Panc1 (cell line): Measurements from ENCODE around the gene CANT1. TPM values are rescaled to one million over a fixed set of nuclear protein-coding genes. Genes with fewer than 3 reads are reported as not detected.

Source experiments
- ATAC-seq: fragments of 200-7000 bp; cut with Tn5 transposase; 2 replicates; pipeline ENCODE4 v1.9.1; 2020; ENCODE audit warnings: mild to moderate bottlenecking, moderate library complexity
- BruUV-seq: library from RNA; stranded (reverse); fragments of 400-500 nt; replicated peaks from 2 replicates; lab custom pipeline; 2021; lab: Mats Ljungman, UMichigan
- CTCF ChIA-PET: fragments of 300-600 bp; sonication (Branson Sonifier 250); formaldehyde crosslinking; loops from one replicate; lab custom pipeline; 2022; ENCODE audit warnings: antibody characterized with exemption; lab: Charles Lee
- POLR2A ChIA-PET: fragments of 300-600 bp; sonication (Branson Sonifier 250); formaldehyde crosslinking; loops from one replicate; lab custom pipeline; 2022; ENCODE audit warnings: antibody characterized with exemption; lab: Charles Lee
- DNase-seq: peaks from one replicate; pipeline ENCODE4 v3.0.0-alpha.2; 2010; ENCODE audit warnings: low read depth, low spot score
- H3K27ac ChIP-seq: 2 replicates; pipeline ENCODE4 v1.5.1; 2011; ENCODE audit warnings: mild to moderate bottlenecking, low read length, inconsistent platforms
- H3K27me3 ChIP-seq: fragments of 200-500 bp; sonication (Bioruptor generic); 2 replicates; pipeline ENCODE4 v1.6.0; 2014; ENCODE audit warnings: low read length, inconsistent platforms; ENCODE audit not compliant: control insufficient read depth, insufficient read depth
- H3K36me3 ChIP-seq: fragments of 200-500 bp; sonication (Bioruptor generic); 2 replicates; pipeline ENCODE4 v1.5.1; 2014; ENCODE audit warnings: inconsistent platforms, mild to moderate bottlenecking, low read length, moderate library complexity; ENCODE audit not compliant: control insufficient read depth, insufficient read depth
- H3K4me1 ChIP-seq: 2 replicates; pipeline ENCODE4 v1.5.1; 2011; ENCODE audit warnings: inconsistent platforms, mild to moderate bottlenecking, low read length, moderate library complexity; ENCODE audit not compliant: control insufficient read depth, insufficient read depth
- H3K4me3 ChIP-seq, 2 experiments: 2 replicates each; pipeline ENCODE4 v1.5.1; 2011 to 2012; ENCODE audit warnings: low read depth in 2 of 2, low read length in 2 of 2, mild to moderate bottlenecking in 2 of 2, inconsistent platforms in 1 of 2, moderate library complexity in 1 of 2
- H3K9me3 ChIP-seq: fragments of 200-500 bp; sonication (Bioruptor generic); 2 replicates; pipeline ENCODE4 v1.5.1; 2014; ENCODE audit warnings: low read depth, mild to moderate bottlenecking, inconsistent platforms, low read length, moderate library complexity; ENCODE audit not compliant: control insufficient read depth, insufficient read depth
- CTCF ChIP-seq: fragments of 450-650 bp; IDR thresholded peaks from 2 replicates; pipeline ENCODE4 v1.5.1; 2017; ENCODE audit warnings: mild to moderate bottlenecking
- POLR2AphosphoS5 ChIP-seq: IDR thresholded peaks from 2 replicates; pipeline ENCODE4 v1.6.1; 2012; ENCODE audit warnings: mild to moderate bottlenecking, low read depth, low read length, moderate library complexity
- SIN3A ChIP-seq: IDR thresholded peaks from 2 replicates; pipeline ENCODE4 v1.6.1; 2012; ENCODE audit warnings: low read depth, mild to moderate bottlenecking, low read length, moderate library complexity, borderline replicate concordance; ENCODE audit not compliant: insufficient read depth
- TCF7L2 ChIP-seq: IDR thresholded peaks from 2 replicates; pipeline ENCODE4 v1.6.1; 2011; ENCODE audit warnings: mild to moderate bottlenecking, low read depth, low read length, inconsistent platforms
- in situ Hi-C: cut with HindIII; loops from 2 replicates; pipeline ENCODE4 v1.10.0; 2016; ENCODE audit warnings: low sequenced_read_pairs, low pct_unique_long_range_greater_than_20kb
- intact Hi-C: fragments of 100-400 bp; cut with micrococcal nuclease; formaldehyde crosslinking; loops from one replicate; pipeline ENCODE4 v1.10.0; 2022; ENCODE audit not compliant: unreplicated experiment
- total RNA-seq: library from RNA; stranded (reverse); gene quantifications from one replicate; pipeline ENCODE4 v1.2.1, GENCODE V29; 2021; ENCODE audit not compliant: unreplicated experiment
- TF ChIP-seq, protein P1 (sequence below), 2 experiments: IDR thresholded peaks; 2 replicates each; pipeline ENCODE4 v1.6.1; 2011 to 2012; ENCODE audit warnings: low read depth in 2 of 2, control low read depth in 1 of 2, low read length in 1 of 2, mild to moderate bottlenecking in 1 of 2, moderate library complexity in 1 of 2; ENCODE audit not compliant: insufficient read depth in 1 of 2

The CANT1 gene
- total RNA-seq, 1 experiment from 2014 or later: 160 TPM

DNA sequence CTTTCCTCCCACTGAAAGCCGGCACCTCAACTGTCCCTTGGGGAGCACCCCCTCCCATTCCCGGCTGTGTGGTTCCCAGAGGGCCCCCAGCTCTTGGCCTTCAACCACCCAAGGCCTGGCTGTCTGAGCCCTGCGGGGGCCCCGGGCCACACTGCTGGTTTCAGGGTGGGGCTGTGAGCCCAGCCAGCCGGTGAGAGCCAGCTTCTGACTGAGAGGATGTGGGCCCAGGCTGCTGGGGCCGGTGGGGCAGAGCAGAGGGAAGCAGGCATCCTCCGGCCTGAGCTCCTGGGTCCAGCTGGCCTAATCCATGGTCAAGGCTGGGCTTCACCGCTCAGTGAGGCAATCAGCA, 29.0 kb downstream of the CANT1 start:
- CTCF ChIA-PET: interaction anchor here (0.6 kb wide), 1 partner anchor 497 kb away, joined by 7 read pairs; no protein-coding TSS in a partner anchor
- H3K4me1 ChIP-seq: peaks cover 19% of the 10 kb centered on the region; the same call in 1 of the 2 replicates
- H3K4me3 ChIP-seq: no peak overlapping the region
- no peaks in the 10 kb centered on the region for H3K9me3 ChIP-seq
- H3K27me3 ChIP-seq: no peaks in the 10 kb centered on the region
- intact Hi-C loops (no loop called here), in situ Hi-C loops (no loop called here)
- TF ChIP-seq SIN3A (no peak), CTCF (no peak), TCF7L2 (no peak), POLR2AphosphoS5 (no peak)
- TF ChIP-seq, protein P1, sequence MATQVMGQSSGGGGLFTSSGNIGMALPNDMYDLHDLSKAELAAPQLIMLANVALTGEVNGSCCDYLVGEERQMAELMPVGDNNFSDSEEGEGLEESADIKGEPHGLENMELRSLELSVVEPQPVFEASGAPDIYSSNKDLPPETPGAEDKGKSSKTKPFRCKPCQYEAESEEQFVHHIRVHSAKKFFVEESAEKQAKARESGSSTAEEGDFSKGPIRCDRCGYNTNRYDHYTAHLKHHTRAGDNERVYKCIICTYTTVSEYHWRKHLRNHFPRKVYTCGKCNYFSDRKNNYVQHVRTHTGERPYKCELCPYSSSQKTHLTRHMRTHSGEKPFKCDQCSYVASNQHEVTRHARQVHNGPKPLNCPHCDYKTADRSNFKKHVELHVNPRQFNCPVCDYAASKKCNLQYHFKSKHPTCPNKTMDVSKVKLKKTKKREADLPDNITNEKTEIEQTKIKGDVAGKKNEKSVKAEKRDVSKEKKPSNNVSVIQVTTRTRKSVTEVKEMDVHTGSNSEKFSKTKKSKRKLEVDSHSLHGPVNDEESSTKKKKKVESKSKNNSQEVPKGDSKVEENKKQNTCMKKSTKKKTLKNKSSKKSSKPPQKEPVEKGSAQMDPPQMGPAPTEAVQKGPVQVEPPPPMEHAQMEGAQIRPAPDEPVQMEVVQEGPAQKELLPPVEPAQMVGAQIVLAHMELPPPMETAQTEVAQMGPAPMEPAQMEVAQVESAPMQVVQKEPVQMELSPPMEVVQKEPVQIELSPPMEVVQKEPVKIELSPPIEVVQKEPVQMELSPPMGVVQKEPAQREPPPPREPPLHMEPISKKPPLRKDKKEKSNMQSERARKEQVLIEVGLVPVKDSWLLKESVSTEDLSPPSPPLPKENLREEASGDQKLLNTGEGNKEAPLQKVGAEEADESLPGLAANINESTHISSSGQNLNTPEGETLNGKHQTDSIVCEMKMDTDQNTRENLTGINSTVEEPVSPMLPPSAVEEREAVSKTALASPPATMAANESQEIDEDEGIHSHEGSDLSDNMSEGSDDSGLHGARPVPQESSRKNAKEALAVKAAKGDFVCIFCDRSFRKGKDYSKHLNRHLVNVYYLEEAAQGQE (IDR thresholded peaks at IDR 0.05; ENCODE audit: insufficient read depth in 1 of 2, low read depth in 2 of 2, low read length in 1 of 2): no peak
- no peak overlapping the region; the same call in 1 of the 2 replicates for H3K27ac ChIP-seq
- POLR2A ChIA-PET: no interaction called here
- ATAC-seq (no peak), DNase-seq (no peak)
- H3K36me3 ChIP-seq: no peaks in the 10 kb centered on the region; the same call in 1 of the 2 replicates
- no TSS peak for BruUV-seq

DNA sequence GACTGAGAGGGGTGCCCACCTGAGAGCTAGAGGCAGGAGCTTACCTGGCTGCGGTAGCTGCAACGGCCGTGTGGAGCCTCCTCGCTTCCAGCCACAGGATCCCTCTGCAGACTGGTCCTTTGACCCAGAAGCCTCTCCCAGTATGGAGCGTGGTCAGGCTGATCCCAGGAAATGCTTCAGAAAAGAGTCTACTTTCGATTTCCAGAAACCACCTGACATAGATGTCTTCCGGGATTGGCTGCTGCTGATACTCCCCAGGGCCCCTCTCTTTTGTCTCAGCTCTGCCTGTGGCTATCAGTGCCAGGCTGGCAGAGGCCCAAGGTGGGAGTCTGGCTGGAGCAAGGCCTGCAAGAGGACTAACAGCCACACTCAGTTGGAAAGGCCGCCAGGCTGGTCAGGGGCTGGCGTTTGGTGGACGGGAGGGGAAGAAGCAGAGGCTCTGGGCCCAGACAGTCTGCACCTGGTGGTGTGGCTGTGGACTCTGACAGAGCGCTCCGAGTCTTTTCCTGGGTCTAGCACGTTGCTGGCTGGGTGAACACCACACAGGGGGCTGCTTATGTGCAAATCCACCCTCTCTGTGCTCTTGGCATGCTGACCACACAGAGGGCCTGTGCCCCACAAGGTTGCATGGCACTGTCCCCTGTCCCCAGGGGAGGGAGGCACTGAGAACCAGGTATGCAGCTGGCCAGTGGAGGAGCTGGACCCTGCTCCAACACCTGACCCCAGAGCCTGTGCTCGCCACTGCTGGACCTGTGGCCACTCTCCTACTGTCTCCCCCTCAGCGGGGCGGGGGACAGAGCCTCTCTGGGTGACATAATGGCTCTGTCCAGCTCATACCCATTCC, 29.6 kb downstream of the CANT1 start, which contains the start of gene LGALS3BP:
Gene LGALS3BP (minus strand): TSS at position 144 of the 844 bp plus-strand sequence. CDS start 2,732 bp downstream, outside the sequence.
- ATAC-seq: peak; percentile 88
- in situ Hi-C loops: no loop called here
- Histone ChIP-seq H3K4me1 (peaks cover 19% of the 10 kb centered on the region; the same call in 1 of the 2 replicates), H3K27ac (peak within 1 kb of the TSS; percentile 81), H3K36me3 (no peaks in the 10 kb centered on the region; the same call in 1 of the 2 replicates), H3K9me3 (no peaks in the 10 kb centered on the region), H3K27me3 (no peaks in the 10 kb centered on the region), H3K4me3 (peak within 1 kb of the TSS; percentile 49 to 72)
- TF ChIP-seq, protein P1 (IDR thresholded peaks at IDR 0.05; ENCODE audit: insufficient read depth in 1 of 2, low read depth in 2 of 2, low read length in 1 of 2): no peak
- no peak for TF ChIP-seq TCF7L2
- peak; percentile 87 for TF ChIP-seq POLR2AphosphoS5
- TF ChIP-seq CTCF: no peak
- BruUV-seq: no TSS peak
- intact Hi-C loops: no loop called here
- ChIA-PET CTCF (interaction anchor here (0.6 kb wide), 1 partner anchor 496 kb away, joined by 7 read pairs; no protein-coding TSS in a partner anchor), POLR2A (interaction anchor here (0.7 kb wide), 1 partner anchor 75 kb away, joined by 8 read pairs; no protein-coding TSS in a partner anchor)
- DNase-seq: no peak
